Activated CD4-positive, alpha-beta T cell treated with anti-CD3 and anti-CD28 coated beads, Interleukin-2, Interleukin-6, amounts not matched to agents 100 ng/mL and 50 ng/mL, durations not matched to agents 16 hours and 8 hours (primary cell): Measurements from ENCODE around the gene CRNKL1.
A peak's percentile ranks its signal among the peaks of the same experiment; 100 is the strongest.

Experiments
- DNase-seq: peaks from one replicate; pipeline ENCODE4 v3.0.0-alpha.2; 2020

The CRNKL1 gene

GRCh38 chr20:20052074-20052970 is at the start of gene CRNKL1, which contains the start of gene CFAP61:
CRNKL1 (minus strand) TSS chr20:20052466; CDS start chr20:20052342, 124 bp downstream.
CFAP61 (plus strand) TSS chr20:20052532; CDS start chr20:20056654, 4,122 bp downstream.
- DNase-seq = peak; percentile 98

- no peak for DNase-seq
Observed at GRCh38 chr20:20100881-20101280, 48.6 kb upstream of the CRNKL1 start.

GRCh38 chr20:20096421-20096820 is 44.2 kb upstream of the CRNKL1 start:
- DNase-seq = no peak

GRCh38 chr20:20095114-20095872 is 43.0 kb upstream of the CRNKL1 start:
- no peak for DNase-seq

- DNase-seq = no peak
Observed at GRCh38 chr20:20094410-20094809, 42.1 kb upstream of the CRNKL1 start.

GRCh38 chr20:20092827-20093226 is 40.6 kb upstream of the CRNKL1 start:
- DNase-seq = no peak

GRCh38 chr20:20089939-20090338 is 37.7 kb upstream of the CRNKL1 start:
- no peak for DNase-seq

GRCh38 chr20:20089018-20089417 is 36.8 kb upstream of the CRNKL1 start:
- no peak for DNase-seq

- no peak for DNase-seq
Observed at GRCh38 chr20:20085812-20086211, 33.5 kb upstream of the CRNKL1 start.

- DNase-seq = no peak
Observed at GRCh38 chr20:20085071-20085470, 32.8 kb upstream of the CRNKL1 start.

GRCh38 chr20:20084296-20084752 is 32.1 kb upstream of the CRNKL1 start:
- no peak for DNase-seq

GRCh38 chr20:20083807-20084206 is 31.5 kb upstream of the CRNKL1 start:
- peak; percentile 25 for DNase-seq

GRCh38 chr20:20079102-20079784 is 27.0 kb upstream of the CRNKL1 start:
- DNase-seq = no peak

GRCh38 chr20:20078041-20078440 is 25.8 kb upstream of the CRNKL1 start:
- no peak for DNase-seq

GRCh38 chr20:20076297-20077065 is 24.2 kb upstream of the CRNKL1 start:
- DNase-seq = no peak

GRCh38 chr20:20075032-20075431 is 22.8 kb upstream of the CRNKL1 start:
- no peak for DNase-seq

- DNase-seq = no peak
Observed at GRCh38 chr20:20073801-20074371, 21.6 kb upstream of the CRNKL1 start.

GRCh38 chr20:20070871-20071726 is 18.8 kb upstream of the CRNKL1 start:
- DNase-seq = no peak

GRCh38 chr20:20065361-20065760 is 13.1 kb upstream of the CRNKL1 start:
- DNase-seq = no peak

- no peak for DNase-seq
Observed at GRCh38 chr20:20063941-20064702, 11.9 kb upstream of the CRNKL1 start.
